Neural cell (in vitro differentiated cells): Measurements from ENCODE around the gene ZDHHC14. TPM values are rescaled to one million over a fixed set of nuclear protein-coding genes. Genes with fewer than 3 reads are reported as not detected.

ENCODE experiments used
- H2AFZ ChIP-seq: fragments of 200-600, 300-800 bp; sonication (generic), shearing (Covaris generic); 2 replicates; pipeline ENCODE4 v1.6.0; 2014; ENCODE audit warnings: low read depth, mild to moderate bottlenecking, antibody characterized with exemption, low read length, moderate library complexity
- H3F3A ChIP-seq: fragments of 200-600 bp; shearing (Covaris generic); 2 replicates; pipeline ENCODE4 v1.6.1; 2016; ENCODE audit warnings: mild to moderate bottlenecking, moderate library complexity, mixed read lengths, antibody characterized with exemption, low read length; ENCODE audit not compliant: insufficient read depth, poor library complexity, severe bottlenecking
- H3K27ac ChIP-seq: fragments of 200-600, 300-800 bp; sonication (generic), shearing (Covaris generic); 2 replicates; pipeline ENCODE4 v1.5.1; 2014; ENCODE audit warnings: mild to moderate bottlenecking, low read length, moderate library complexity
- H3K27me3 ChIP-seq: fragments of 300-800, 200-600 bp; sonication (generic), shearing (Covaris generic); 2 replicates; pipeline ENCODE4 v1.6.0; 2014; ENCODE audit warnings: mild to moderate bottlenecking, low read depth, low read length, moderate library complexity; ENCODE audit not compliant: insufficient read depth
- H3K36me3 ChIP-seq: fragments of 300-800, 200-600 bp; sonication (generic), shearing (Covaris generic); 2 replicates; pipeline ENCODE4 v1.5.1; 2014; ENCODE audit warnings: mild to moderate bottlenecking, antibody characterized with exemption, low read length, moderate library complexity; ENCODE audit not compliant: insufficient read depth
- H3K4me2 ChIP-seq: fragments of 300-800, 200-600 bp; sonication (generic), shearing (Covaris generic); 2 replicates; pipeline ENCODE4 v1.6.0; 2014; ENCODE audit warnings: mild to moderate bottlenecking, low read length
- H3K4me3 ChIP-seq: fragments of 300-800, 200-600 bp; sonication (generic), shearing (Covaris generic); 2 replicates; pipeline ENCODE4 v1.5.1; 2014; ENCODE audit warnings: mild to moderate bottlenecking, low read length, moderate library complexity
- H3K79me2 ChIP-seq: fragments of 200-600 bp; shearing (Covaris generic); replicated peaks from 2 replicates; pipeline ENCODE4 v1.6.0; 2014; ENCODE audit warnings: mild to moderate bottlenecking, low read length, moderate library complexity; ENCODE audit not compliant: insufficient read depth
- H3K9ac ChIP-seq: fragments of 300-800, 200-600 bp; sonication (generic), shearing (Covaris generic); 2 replicates; pipeline ENCODE4 v1.6.1; 2016; ENCODE audit warnings: mild to moderate bottlenecking, low read length, mixed read lengths
- H3K9me2 ChIP-seq: fragments of 200-600 bp; shearing (Covaris generic); 2 replicates; pipeline ENCODE4 v1.6.1; 2016; ENCODE audit warnings: mild to moderate bottlenecking, low read length, mixed read lengths; ENCODE audit not compliant: insufficient read depth
- H3K9me3 ChIP-seq: fragments of 200-600, 300-800 bp; sonication (generic), shearing (Covaris generic); 2 replicates; pipeline ENCODE4 v1.6.1; 2016; ENCODE audit warnings: mild to moderate bottlenecking, mixed run types, low read length, moderate library complexity, mixed read lengths
- H4K20me1 ChIP-seq: fragments of 200-600 bp; shearing (Covaris generic); 2 replicates; pipeline ENCODE4 v1.6.1; 2016; ENCODE audit warnings: mild to moderate bottlenecking, mixed run types; ENCODE audit not compliant: insufficient read depth
- CTCF ChIP-seq: fragments of 450-650 bp; IDR thresholded peaks from 2 replicates; pipeline ENCODE4 v1.5.1; 2014; ENCODE audit warnings: antibody characterized with exemption, mild to moderate bottlenecking, moderate library complexity; ENCODE audit not compliant: poor library complexity, severe bottlenecking
- EP300 ChIP-seq: fragments of 450-650 bp; conservative IDR thresholded peaks from 2 replicates; pipeline ENCODE4 v1.6.1; 2014; ENCODE audit warnings: antibody characterized with exemption, mild to moderate bottlenecking, moderate library complexity; ENCODE audit not compliant: poor library complexity, severe bottlenecking
- EZH2 ChIP-seq: fragments of 200-600, 300-800 bp; shearing (Covaris generic), sonication (generic); IDR thresholded peaks from 2 replicates; pipeline ENCODE4 v1.6.1; 2014; ENCODE audit warnings: antibody characterized with exemption, low read length, borderline replicate concordance, mild to moderate bottlenecking; ENCODE audit not compliant: insufficient read depth, poor library complexity, severe bottlenecking
- MXI1 ChIP-seq: fragments of 450-650 bp; conservative IDR thresholded peaks from 2 replicates; pipeline ENCODE4 v1.6.1; 2014; ENCODE audit warnings: antibody characterized with exemption, mild to moderate bottlenecking; ENCODE audit not compliant: poor library complexity, severe bottlenecking
- POLR2AphosphoS5 ChIP-seq: IDR thresholded peaks from 2 replicates; pipeline ENCODE4 v1.6.1; 2012
- RAD21 ChIP-seq: fragments of 450-650 bp; conservative IDR thresholded peaks from 2 replicates; pipeline ENCODE4 v1.6.1; 2014; ENCODE audit warnings: antibody characterized with exemption, mild to moderate bottlenecking, moderate library complexity
- SMC3 ChIP-seq: fragments of 450-650 bp; conservative IDR thresholded peaks from 2 replicates; pipeline ENCODE4 v1.6.1; 2014; ENCODE audit warnings: antibody characterized with exemption, mild to moderate bottlenecking, moderate library complexity; ENCODE audit not compliant: poor library complexity
- TAF1 ChIP-seq: IDR thresholded peaks from 2 replicates; pipeline ENCODE4 v1.6.1; 2012; ENCODE audit warnings: low read depth
- polyA plus RNA-seq: library from polyadenylated mRNA; depleted of rRNA; stranded (reverse); fragments of >200 nt; gene quantifications from 2 replicates; pipeline ENCODE4 v1.2.3, GENCODE V29; 2014
- TF ChIP-seq, protein P1 (sequence below): IDR thresholded peaks from 2 replicates; pipeline ENCODE4 v1.6.1; 2012; ENCODE audit warnings: borderline replicate concordance

The ZDHHC14 gene
- polyA plus RNA-seq, 1 donor from 2014 or later, result 4.1 TPM

DNA sequence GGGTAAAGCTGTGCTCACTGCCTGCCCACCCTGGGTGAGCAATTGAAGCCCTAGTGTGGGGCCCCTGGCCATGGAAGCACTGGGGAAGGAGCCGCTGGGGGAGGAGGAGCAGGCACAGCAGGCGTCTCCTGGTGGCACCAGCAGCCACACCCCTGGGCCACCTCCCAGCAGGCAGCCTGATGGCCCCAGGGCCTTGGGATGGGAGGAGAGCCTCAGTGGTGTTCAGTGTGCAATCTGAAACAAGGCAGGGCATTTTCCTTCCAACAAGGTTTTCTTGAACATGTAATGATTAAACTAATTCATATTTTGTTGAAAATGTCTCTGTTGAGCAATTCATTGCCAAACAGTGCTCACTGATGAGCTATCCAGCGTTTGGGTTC is 151.0 kb downstream of the ZDHHC14 start:
- no peaks in the 10 kb centered on the region for H3K9me2 ChIP-seq
- TF ChIP-seq TAF1 (no peak), MXI1 (no peak), RAD21 (no peak), SMC3 (no peak), CTCF (no peak), EZH2 (no peak), POLR2AphosphoS5 (no peak)
- no peaks in the 10 kb centered on the region for H4K20me1 ChIP-seq
- H3K27ac ChIP-seq, result no peak overlapping the region
- H3K79me2 ChIP-seq, result no peaks in the 10 kb centered on the region
- no peak overlapping the region for H3K4me3 ChIP-seq
- H3K27me3 ChIP-seq, result no peaks in the 10 kb centered on the region
- H3K4me2 ChIP-seq, result no peak overlapping the region
- no peaks in the 10 kb centered on the region for H3K36me3 ChIP-seq
- H3K9ac ChIP-seq, result no peak overlapping the region
- no peak overlapping the region for H2AFZ ChIP-seq
- no peaks in the 10 kb centered on the region for H3F3A ChIP-seq
- no peaks in the 10 kb centered on the region for H3K9me3 ChIP-seq

DNA sequence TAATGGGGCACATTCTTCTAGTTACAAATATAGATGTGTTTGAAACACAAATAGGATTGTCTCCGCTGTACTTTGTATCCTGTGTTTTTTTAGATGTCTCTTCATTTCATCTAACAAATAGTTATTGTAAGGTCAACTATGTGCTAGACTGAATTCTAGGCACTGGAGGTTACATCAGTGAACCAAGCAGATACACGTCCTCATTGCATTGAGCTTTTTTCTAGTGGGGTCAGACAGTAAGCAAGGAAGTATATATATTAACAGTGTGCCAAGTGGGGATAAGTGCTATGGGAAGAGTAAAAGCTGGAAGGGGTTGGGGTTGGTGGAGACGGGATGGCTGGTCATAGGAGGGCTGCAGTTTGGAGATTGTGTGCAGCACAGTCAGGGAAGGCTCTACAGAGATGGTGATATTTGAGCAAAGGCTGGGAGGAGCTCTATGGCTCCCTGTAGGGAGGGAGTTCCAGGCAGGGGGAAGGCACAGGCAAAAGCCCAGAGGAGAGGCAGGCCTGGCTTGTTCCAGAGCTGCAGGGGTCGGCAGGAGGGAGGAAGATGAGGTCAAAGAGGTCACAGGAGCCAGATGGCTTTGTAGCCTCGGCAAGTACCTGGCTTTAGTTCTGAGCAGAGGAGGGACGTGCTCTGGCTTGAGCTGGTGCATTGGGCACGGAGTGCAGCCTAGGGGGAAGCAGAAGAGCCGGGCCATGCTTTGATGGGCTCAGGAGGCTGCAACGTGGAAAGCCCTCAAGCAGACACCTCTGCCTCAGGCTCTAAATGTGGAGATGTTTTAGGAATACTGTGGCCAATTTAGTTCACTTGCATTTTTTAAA is 152.3 kb downstream of the ZDHHC14 start:
- no peaks in the 10 kb centered on the region for H4K20me1 ChIP-seq
- H3K9me3 ChIP-seq, result no peaks in the 10 kb centered on the region
- H3K4me3 ChIP-seq, result no peak overlapping the region
- no peaks in the 10 kb centered on the region for H3K36me3 ChIP-seq
- TF ChIP-seq EZH2, result no peak
- TF ChIP-seq RAD21, result no peak
- no peak for TF ChIP-seq CTCF
- no peak for TF ChIP-seq POLR2AphosphoS5
- TF ChIP-seq MXI1, result no peak
- no peak for TF ChIP-seq TAF1
- no peak for TF ChIP-seq EP300
- no peak for TF ChIP-seq SMC3
- TF ChIP-seq, protein P1, sequence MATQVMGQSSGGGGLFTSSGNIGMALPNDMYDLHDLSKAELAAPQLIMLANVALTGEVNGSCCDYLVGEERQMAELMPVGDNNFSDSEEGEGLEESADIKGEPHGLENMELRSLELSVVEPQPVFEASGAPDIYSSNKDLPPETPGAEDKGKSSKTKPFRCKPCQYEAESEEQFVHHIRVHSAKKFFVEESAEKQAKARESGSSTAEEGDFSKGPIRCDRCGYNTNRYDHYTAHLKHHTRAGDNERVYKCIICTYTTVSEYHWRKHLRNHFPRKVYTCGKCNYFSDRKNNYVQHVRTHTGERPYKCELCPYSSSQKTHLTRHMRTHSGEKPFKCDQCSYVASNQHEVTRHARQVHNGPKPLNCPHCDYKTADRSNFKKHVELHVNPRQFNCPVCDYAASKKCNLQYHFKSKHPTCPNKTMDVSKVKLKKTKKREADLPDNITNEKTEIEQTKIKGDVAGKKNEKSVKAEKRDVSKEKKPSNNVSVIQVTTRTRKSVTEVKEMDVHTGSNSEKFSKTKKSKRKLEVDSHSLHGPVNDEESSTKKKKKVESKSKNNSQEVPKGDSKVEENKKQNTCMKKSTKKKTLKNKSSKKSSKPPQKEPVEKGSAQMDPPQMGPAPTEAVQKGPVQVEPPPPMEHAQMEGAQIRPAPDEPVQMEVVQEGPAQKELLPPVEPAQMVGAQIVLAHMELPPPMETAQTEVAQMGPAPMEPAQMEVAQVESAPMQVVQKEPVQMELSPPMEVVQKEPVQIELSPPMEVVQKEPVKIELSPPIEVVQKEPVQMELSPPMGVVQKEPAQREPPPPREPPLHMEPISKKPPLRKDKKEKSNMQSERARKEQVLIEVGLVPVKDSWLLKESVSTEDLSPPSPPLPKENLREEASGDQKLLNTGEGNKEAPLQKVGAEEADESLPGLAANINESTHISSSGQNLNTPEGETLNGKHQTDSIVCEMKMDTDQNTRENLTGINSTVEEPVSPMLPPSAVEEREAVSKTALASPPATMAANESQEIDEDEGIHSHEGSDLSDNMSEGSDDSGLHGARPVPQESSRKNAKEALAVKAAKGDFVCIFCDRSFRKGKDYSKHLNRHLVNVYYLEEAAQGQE, result no peak
- no peaks in the 10 kb centered on the region for H3K79me2 ChIP-seq
- no peak overlapping the region for H2AFZ ChIP-seq
- no peaks in the 10 kb centered on the region for H3K9me2 ChIP-seq
- H3F3A ChIP-seq, result no peaks in the 10 kb centered on the region
- no peak overlapping the region for H3K9ac ChIP-seq
- H3K27me3 ChIP-seq, result no peaks in the 10 kb centered on the region
- H3K4me2 ChIP-seq, result no peak overlapping the region
- H3K27ac ChIP-seq, result no peak overlapping the region
